ENCODE data around the gene FNIP1. TPM values are rescaled to one million over a fixed set of nuclear protein-coding genes. Genes with fewer than 3 reads are reported as not detected.

Gene FNIP1
- total RNA-seq, 4 donors from 2014 or later: 24.3 to 54.9 (median 40.8) TPM

- in situ Hi-C loops (cut with MboI; ENCODE audit: low pct_ligation_motif_present in 1 of 4, low pct_unique_long_range_greater_than_20kb in 1 of 4, low sequenced_read_pairs in 3 of 4): no loop called here
- intact Hi-C loops (cut with DNase I; ENCODE audit: low total_unique reads): no loop called here
- 40 to 79% methylated on average over 1 to 10 of the region's 10 CpGs for WGBS, 2 donors (ENCODE audit: low coverage in 1 of 2)
Observed at GRCh38 chr5:131647048-131647769, 149.6 kb downstream of the FNIP1 start.

GRCh38 chr5:131644822-131645221 lies 152.0 kb downstream of the FNIP1 start:
- in situ Hi-C loops (cut with MboI; ENCODE audit: low pct_ligation_motif_present in 1 of 4, low pct_unique_long_range_greater_than_20kb in 1 of 4, low sequenced_read_pairs in 3 of 4): no loop called here
- Histone ChIP-seq H3K36me3 (peaks cover 0 to 10% (median 3%) of the 10 kb centered on the region in 4 donors), H3K27me3 (no peaks in the 10 kb centered on the region), H3K27ac (peak overlapping the region in 1 of 4 donors; percentile 2), H3K4me1 (no peaks in the 10 kb centered on the region), H3K4me3 (no peak overlapping the region), H3K9me3 (no peaks in the 10 kb centered on the region)
- TF ChIP-seq POLR2A (IDR thresholded peaks at IDR 0.05) (no peak), POLR2AphosphoS5 (IDR thresholded peaks at IDR 0.05) (no peak), EP300 (IDR thresholded peaks at IDR 0.05; ENCODE audit: low read depth) (no peak), CTCF (IDR thresholded peaks at IDR 0.05) (no peak)
- intact Hi-C loops (cut with DNase I; ENCODE audit: low total_unique reads): no loop called here
- DNase-seq: no peak
- WGBS, 2 donors (ENCODE audit: low coverage in 1 of 2): 85 to 93% methylated on average over 7 of the region's 7 CpGs

More at GRCh38 chr5:131647048-131647769, 149.6 kb downstream of the FNIP1 start:
- no peak for TF ChIP-seq POLR2A (IDR thresholded peaks at IDR 0.05)
- no peak for TF ChIP-seq CTCF (IDR thresholded peaks at IDR 0.05)
- TF ChIP-seq EP300 (IDR thresholded peaks at IDR 0.05; ENCODE audit: low read depth): no peak
- no peak for TF ChIP-seq POLR2AphosphoS5 (IDR thresholded peaks at IDR 0.05)
- no peaks in the 10 kb centered on the region for H3K4me1 ChIP-seq
- no peaks in the 10 kb centered on the region for H3K9me3 ChIP-seq
- peaks cover 0 to 29% (median 13%) of the 10 kb centered on the region in 4 donors for H3K36me3 ChIP-seq
- no peak overlapping the region for H3K27ac ChIP-seq
- H3K27me3 ChIP-seq: no peaks in the 10 kb centered on the region
- H3K4me3 ChIP-seq: no peak overlapping the region
- no peak for DNase-seq

- no peak for TF ChIP-seq POLR2A (IDR thresholded peaks at IDR 0.05)
- TF ChIP-seq EP300 (IDR thresholded peaks at IDR 0.05; ENCODE audit: low read depth): no peak
- TF ChIP-seq CTCF (IDR thresholded peaks at IDR 0.05): no peak
- no peak for TF ChIP-seq POLR2AphosphoS5 (IDR thresholded peaks at IDR 0.05)
- intact Hi-C loops (cut with DNase I; ENCODE audit: low total_unique reads) (no loop called here), in situ Hi-C loops (cut with MboI; ENCODE audit: low pct_ligation_motif_present in 1 of 4, low pct_unique_long_range_greater_than_20kb in 1 of 4, low sequenced_read_pairs in 3 of 4) (no loop called here)
- H3K9me3 ChIP-seq: no peaks in the 10 kb centered on the region
- H3K27ac ChIP-seq: peak overlapping the region in 1 of 4 donors; percentile 2
- no peak overlapping the region for H3K4me3 ChIP-seq
- H3K27me3 ChIP-seq: no peaks in the 10 kb centered on the region
- 85% methylated on average over 1 of the region's 1 CpG for WGBS, 2 donors (ENCODE audit: low coverage in 1 of 2)
- H3K4me1 ChIP-seq: no peaks in the 10 kb centered on the region
- no peak for DNase-seq
- H3K36me3 ChIP-seq: peaks cover 0 to 10% (median under 1%) of the 10 kb centered on the region in 4 donors
Observed at GRCh38 chr5:131644370-131644769, 152.4 kb downstream of the FNIP1 start.

- peaks cover 0 to 4% (median 2%) of the 10 kb centered on the region in 4 donors for H3K4me1 ChIP-seq
- no peaks in the 10 kb centered on the region for H3K27me3 ChIP-seq
- peaks cover 0 to 4% (median 0%) of the 10 kb centered on the region in 4 donors for H3K36me3 ChIP-seq
- 92 to 100% methylated on average over 1 of the region's 1 CpG for WGBS, 2 donors (ENCODE audit: low coverage in 1 of 2)
- H3K9me3 ChIP-seq: no peaks in the 10 kb centered on the region
- H3K27ac ChIP-seq: no peak overlapping the region
- no peak overlapping the region for H3K4me3 ChIP-seq
- TF ChIP-seq POLR2A (IDR thresholded peaks at IDR 0.05) (no peak), EP300 (IDR thresholded peaks at IDR 0.05; ENCODE audit: low read depth) (no peak), POLR2AphosphoS5 (IDR thresholded peaks at IDR 0.05) (no peak), CTCF (IDR thresholded peaks at IDR 0.05) (no peak)
- in situ Hi-C loops (cut with MboI; ENCODE audit: low pct_ligation_motif_present in 1 of 4, low pct_unique_long_range_greater_than_20kb in 1 of 4, low sequenced_read_pairs in 3 of 4): no loop called here
- DNase-seq: no peak
- intact Hi-C loops (cut with DNase I; ENCODE audit: low total_unique reads): no loop called here
Observed at GRCh38 chr5:131641494-131641893, 155.3 kb downstream of the FNIP1 start.

Measured in transverse colon (tissue), 4 donors.